Ovary (tissue), 3 donors: ENCODE data around the gene HSD17B7.
"Not testable (repeated sequence)": the region's sequence is repeated elsewhere in the genome, so short reads cannot be mapped to it uniquely, and the experiment has no call there.

ENCODE experiments used
- CTCF ChIP-seq, 3 donors: fragments of 450-650 bp in 2 of 3; fragments of 200-600 bp in 1 of 3; IDR thresholded peaks; one replicate each; pipeline versions ENCODE4 v1.5.1 to v1.8.0; 2016 to 2022; ENCODE audit warnings: antibody characterized with exemption in 3 of 3, mild to moderate bottlenecking in 1 of 3
- EP300 ChIP-seq: sonication (generic); formaldehyde crosslinking; IDR thresholded peaks from one replicate; pipeline ENCODE4 v1.6.1; 2017; ENCODE audit warnings: antibody characterized with exemption
- POLR2A ChIP-seq: fragments of 450-650 bp; IDR thresholded peaks from one replicate; pipeline ENCODE4 v1.6.1; 2017; ENCODE audit warnings: antibody characterized with exemption, mild to moderate bottlenecking, moderate library complexity
- donor health status: DM: no; HTN: no; CAD: no.

- TF ChIP-seq POLR2A; EP300; CTCF (IDR thresholded peaks at IDR 0.05): not testable (repeated sequence)
Observed at GRCh38 chr1:162788783-162789182, 1.7 kb upstream of the HSD17B7 start.
